CD4-positive, alpha-beta memory T cell (primary cell): ENCODE measurements around the gene STPG2. TPM values are rescaled to one million over a fixed set of nuclear protein-coding genes. Genes with fewer than 3 reads are reported as not detected.

Experiments used
- CTCF ChIA-PET: fragments of 350-600 bp; sonication (Branson Sonifier 250); formaldehyde crosslinking; loops from one replicate; lab custom pipeline; 2021; ENCODE audit warnings: inconsistent platforms; ENCODE audit not compliant: partially characterized antibody; lab: Charles Lee
- POLR2A ChIA-PET: fragments of 350-600 bp; sonication (Branson Sonifier 250); formaldehyde crosslinking; loops from one replicate; lab custom pipeline; 2021; ENCODE audit not compliant: partially characterized antibody; lab: Charles Lee
- DNase-seq, 5 donors: peaks; one replicate each; pipeline versions ENCODE4 v3.0.0 to v3.0.0-alpha.2; 2020 to 2022; ENCODE audit warnings: mixed read lengths in 1 of 5
- H3K27ac ChIP-seq: one replicate; pipeline ENCODE4 v1.7.0; 2013; ENCODE audit warnings: low read depth, low read length
- H3K27me3 ChIP-seq: 2 replicates; pipeline ENCODE4 v1.7.0; 2013; ENCODE audit warnings: mild to moderate bottlenecking, low read length, moderate library complexity; ENCODE audit not compliant: insufficient read depth
- H3K36me3 ChIP-seq: 2 replicates; pipeline ENCODE4 v1.7.0; 2013; ENCODE audit warnings: mild to moderate bottlenecking, low read length, moderate library complexity; ENCODE audit not compliant: insufficient read depth
- H3K4me1 ChIP-seq: 2 replicates; pipeline ENCODE4 v1.7.0; 2013; ENCODE audit warnings: mild to moderate bottlenecking, low read length, moderate library complexity; ENCODE audit not compliant: insufficient read depth
- H3K4me3 ChIP-seq, 2 donors: one replicate each; pipeline ENCODE4 v1.7.0; 2013; ENCODE audit warnings: low read length in 2 of 2, mild to moderate bottlenecking in 1 of 2
- H3K9me3 ChIP-seq, 2 donors: one replicate each; pipeline ENCODE4 v1.7.0; 2013; ENCODE audit warnings: low read length in 2 of 2, control low read depth in 1 of 2; ENCODE audit not compliant: control insufficient read depth in 1 of 2
- H3K27ac Mint-ChIP-seq, 7 donors: one replicate each; pipeline ENCODE4 v1.8.0; 2020 to 2021; ENCODE audit warnings: mixed read lengths in 7 of 7, mild to moderate bottlenecking in 6 of 7, inconsistent platforms in 3 of 7, moderate library complexity in 3 of 7
- H3K27me3 Mint-ChIP-seq, 2 donors: one replicate each; pipeline ENCODE4 v1.8.0; 2020 to 2021; ENCODE audit warnings: mixed read lengths in 2 of 2
- H3K36me3 Mint-ChIP-seq, 2 donors: one replicate each; pipeline ENCODE4 v1.8.0; 2020 to 2021; ENCODE audit warnings: mixed read lengths in 2 of 2, inconsistent platforms in 1 of 2, mild to moderate bottlenecking in 1 of 2
- H3K4me1 Mint-ChIP-seq, 4 donors: one replicate each; pipeline ENCODE4 v1.8.0; 2020 to 2021; ENCODE audit warnings: mixed read lengths in 4 of 4, mild to moderate bottlenecking in 1 of 4
- H3K4me3 Mint-ChIP-seq, 8 donors: one replicate each; pipeline ENCODE4 v1.8.0; 2020 to 2021; ENCODE audit warnings: mixed read lengths in 8 of 8, mild to moderate bottlenecking in 7 of 8, moderate library complexity in 6 of 8, inconsistent platforms in 3 of 8
- H3K9me3 Mint-ChIP-seq, 8 donors: one replicate each; pipeline ENCODE4 v1.8.0; 2020 to 2021; ENCODE audit warnings: mixed read lengths in 8 of 8, mild to moderate bottlenecking in 5 of 8, inconsistent platforms in 3 of 8, moderate library complexity in 1 of 8
- intact Hi-C: fragments of 100-400 bp; cut with micrococcal nuclease; formaldehyde crosslinking; loops from one replicate; pipeline ENCODE4 v1.15.1; 2023
- polyA plus RNA-seq, 2 donors: library from polyadenylated mRNA; unstranded; fragments of 300-500 nt; fragmentation: Illumina TruSeq; gene quantifications; one replicate each; pipeline ENCODE4 v1.2.3, GENCODE V29; 2021
- total RNA-seq, 2 experiments: library from RNA; stranded (reverse); gene quantifications; one replicate each; pipeline ENCODE4 v1.2.3, GENCODE V29; 2021

Gene STPG2
- total and polyA plus RNA-seq, 4 experiments from 2014 or later = 0.47 to 0.84 TPM; not detected in 2

GRCh38 chr4:98125585-98125984 is 17.7 kb downstream of the STPG2 start:
- Histone ChIP-seq H3K27ac (no peak overlapping the region), H3K4me1 (no peaks in the 10 kb centered on the region), H3K27me3 (no peaks in the 10 kb centered on the region), H3K9me3 (no peaks in the 10 kb centered on the region), H3K36me3 (no peaks in the 10 kb centered on the region), H3K4me3 (no peak overlapping the region)
- Mint-ChIP-seq H3K36me3 (peaks cover 0 to 3% of the 10 kb centered on the region in 2 donors), H3K27me3 (peaks cover 2 to 10% of the 10 kb centered on the region in 2 donors), H3K9me3 (peaks cover 0 to 23% (median 6%) of the 10 kb centered on the region in 8 donors), H3K4me3 (no peak overlapping the region), H3K27ac (no peak overlapping the region), H3K4me1 (no peaks in the 10 kb centered on the region)
- POLR2A ChIA-PET = no interaction called here
- DNase-seq = peak in 1 of 5 donors; percentile 11
- CTCF ChIA-PET = no interaction called here
- intact Hi-C loops = no loop called here

GRCh38 chr4:98117363-98117762 is 25.9 kb downstream of the STPG2 start:
- CTCF ChIA-PET = no interaction called here
- no peaks in the 10 kb centered on the region for H3K4me1 Mint-ChIP-seq
- intact Hi-C loops = no loop called here

GRCh38 chr4:98113012-98113411 is 30.3 kb downstream of the STPG2 start:
- Histone ChIP-seq H3K4me1 (no peaks in the 10 kb centered on the region), H3K4me3 (no peak overlapping the region), H3K27me3 (no peaks in the 10 kb centered on the region), H3K36me3 (no peaks in the 10 kb centered on the region), H3K9me3 (no peaks in the 10 kb centered on the region), H3K27ac (no peak overlapping the region)
- Mint-ChIP-seq H3K9me3 (peaks cover 4 to 18% (median 9%) of the 10 kb centered on the region in 8 donors), H3K36me3 (peaks cover 0 to 5% of the 10 kb centered on the region in 2 donors), H3K4me3 (no peak overlapping the region), H3K27ac (no peak overlapping the region), H3K4me1 (no peaks in the 10 kb centered on the region), H3K27me3 (peaks cover 2 to 5% of the 10 kb centered on the region in 2 donors)
- POLR2A ChIA-PET = no interaction called here
- CTCF ChIA-PET = interaction anchor here (0.7 to 1.4 kb wide), 3 partner anchors 29 to 882 kb away, joined by 3 to 5 read pairs (median 3); partner anchors contain the start of gene METAP1
- intact Hi-C loops = loop anchor here (1.0 kb wide), 1 partner anchor 1292 kb away; no protein-coding TSS in a partner anchor
- peak in 1 of 5 donors; percentile 5 for DNase-seq

More at GRCh38 chr4:98117363-98117762, 25.9 kb downstream of the STPG2 start:
- Histone ChIP-seq H3K27ac (no peak overlapping the region), H3K4me1 (no peaks in the 10 kb centered on the region), H3K9me3 (no peaks in the 10 kb centered on the region), H3K4me3 (no peak overlapping the region), H3K27me3 (no peaks in the 10 kb centered on the region), H3K36me3 (no peaks in the 10 kb centered on the region)
- Mint-ChIP-seq H3K27ac (no peak overlapping the region), H3K4me3 (no peak overlapping the region), H3K36me3 (peaks cover 2 to 8% of the 10 kb centered on the region in 2 donors), H3K9me3 (peaks cover 9 to 44% (median 23%) of the 10 kb centered on the region in 8 donors), H3K27me3 (peaks cover 4 to 5% of the 10 kb centered on the region in 2 donors)
- no peak for DNase-seq
- POLR2A ChIA-PET = no interaction called here

GRCh38 chr4:98110929-98111328 is 32.3 kb downstream of the STPG2 start:
- Histone ChIP-seq H3K27ac (no peak overlapping the region), H3K4me3 (no peak overlapping the region), H3K36me3 (no peaks in the 10 kb centered on the region), H3K4me1 (no peaks in the 10 kb centered on the region), H3K9me3 (no peaks in the 10 kb centered on the region), H3K27me3 (peaks cover 5% of the 10 kb centered on the region)
- POLR2A ChIA-PET = no interaction called here
- intact Hi-C loops = no loop called here
- Mint-ChIP-seq H3K9me3 (peaks cover 0 to under 1% (median 0%) of the 10 kb centered on the region in 8 donors), H3K4me1 (no peaks in the 10 kb centered on the region), H3K27ac (no peak overlapping the region), H3K27me3 (peaks cover 2% of the 10 kb centered on the region in 2 donors), H3K36me3 (no peaks in the 10 kb centered on the region), H3K4me3 (no peak overlapping the region)
- CTCF ChIA-PET = no interaction called here
- no peak for DNase-seq

- H3K36me3 Mint-ChIP-seq = no peaks in the 10 kb centered on the region
- CTCF ChIA-PET = no interaction called here
Observed at GRCh38 chr4:98110214-98110613, 33.1 kb downstream of the STPG2 start.

GRCh38 chr4:98102660-98103059 is 40.6 kb downstream of the STPG2 start:
- no peaks in the 10 kb centered on the region for H3K4me1 ChIP-seq
- H3K9me3 Mint-ChIP-seq = peaks cover 0 to 2% (median 0%) of the 10 kb centered on the region in 8 donors
- peaks cover 4 to 5% of the 10 kb centered on the region in 2 donors for H3K27me3 Mint-ChIP-seq
- intact Hi-C loops = no loop called here
- no peaks in the 10 kb centered on the region for H3K36me3 ChIP-seq
- no peaks in the 10 kb centered on the region for H3K9me3 ChIP-seq
- peaks cover 0 to 3% (median 0%) of the 10 kb centered on the region in 4 donors for H3K4me1 Mint-ChIP-seq
- H3K27ac Mint-ChIP-seq = no peak overlapping the region
- ChIA-PET POLR2A (no interaction called here), CTCF (no interaction called here)
- DNase-seq = no peak
- H3K27me3 ChIP-seq = peaks cover 5% of the 10 kb centered on the region
- H3K36me3 Mint-ChIP-seq = no peaks in the 10 kb centered on the region
- no peak overlapping the region for H3K27ac ChIP-seq
- H3K4me3 ChIP-seq = no peak overlapping the region
- H3K4me3 Mint-ChIP-seq = no peak overlapping the region

More at GRCh38 chr4:98110214-98110613, 33.1 kb downstream of the STPG2 start:
- Mint-ChIP-seq H3K4me3 (no peak overlapping the region), H3K9me3 (no peaks in the 10 kb centered on the region), H3K4me1 (no peaks in the 10 kb centered on the region), H3K27ac (no peak overlapping the region), H3K27me3 (peaks cover 2% of the 10 kb centered on the region in 2 donors)
- H3K27me3 ChIP-seq = peaks cover 5% of the 10 kb centered on the region
- H3K4me3 ChIP-seq = no peak overlapping the region
- DNase-seq = peak in 1 of 5 donors; percentile 7
- POLR2A ChIA-PET = no interaction called here
- H3K27ac ChIP-seq = no peak overlapping the region
- H3K9me3 ChIP-seq = no peaks in the 10 kb centered on the region
- no peaks in the 10 kb centered on the region for H3K36me3 ChIP-seq
- no peaks in the 10 kb centered on the region for H3K4me1 ChIP-seq
- intact Hi-C loops = no loop called here

- POLR2A ChIA-PET = no interaction called here
- intact Hi-C loops = no loop called here
- Mint-ChIP-seq H3K4me1 (peaks cover 0 to 3% (median 0%) of the 10 kb centered on the region in 4 donors), H3K27me3 (peaks cover 4 to 5% of the 10 kb centered on the region in 2 donors), H3K4me3 (no peak overlapping the region), H3K27ac (no peak overlapping the region), H3K36me3 (no peaks in the 10 kb centered on the region), H3K9me3 (peaks cover 0 to 2% (median 0%) of the 10 kb centered on the region in 8 donors)
- Histone ChIP-seq H3K27me3 (peaks cover 5% of the 10 kb centered on the region), H3K9me3 (no peaks in the 10 kb centered on the region), H3K36me3 (no peaks in the 10 kb centered on the region), H3K4me3 (no peak overlapping the region), H3K27ac (no peak overlapping the region), H3K4me1 (no peaks in the 10 kb centered on the region)
- CTCF ChIA-PET = no interaction called here
- no peak for DNase-seq
Observed at GRCh38 chr4:98101988-98102387, 41.3 kb downstream of the STPG2 start.
